ENCODE measurements around the gene MB21D2.

- TF ChIP-seq GATA2 (IDR thresholded peaks at IDR 0.05; ENCODE audit: low read depth, low read length) (no peak), GATA3 (IDR thresholded peaks at IDR 0.05; ENCODE audit: low read depth, low read length) (no peak)
Observed at GRCh38 chr3:192920411-192920810, 2.8 kb upstream of the MB21D2 start.

Data from SH-SY5Y (cell line).